ENCODE results near the gene ENO2. TPM values are rescaled to one million over a fixed set of nuclear protein-coding genes. Genes with fewer than 3 reads are reported as not detected.

ENO2 gene
- total and polyA plus RNA-seq, 11 donors, result 4.6 to 30.9 (median 11.6) TPM

- 1 to 2% (median 1%) methylated on average over 38 to 80 of the region's 80 CpGs for WGBS, 4 donors
- intact Hi-C loops (cut with DNase I), result loop anchor here in 3 of 10 donors (2.0 to 5.0 kb wide), 2 partner anchors 13 to 65 kb away; partner anchors contain the start of gene SPSB2 (in 1 of the 3)
- Histone ChIP-seq H3K4me1 (peaks cover 3 to 82% (median 51%) of the 10 kb centered on the region in 12 donors), H3K4me3 (peak overlapping the region; percentile 27 to 88 (median 73)), H3K9me3 (no peaks in the 10 kb centered on the region), H3K36me3 (peaks cover 0 to 62% (median 50%) of the 10 kb centered on the region in 9 donors), H3K27ac (peak overlapping the region; percentile 86 to 98 (median 94)), H3K27me3 (no peaks in the 10 kb centered on the region)
- ATAC-seq (peak; percentile 87 to 91 (median 88)), DNase-seq (peak; percentile 93 to 96 (median 95))
- TF ChIP-seq CTCF (IDR thresholded peaks at IDR 0.05) (peak; percentile 89 to 100 (median 96)), POLR2A (IDR thresholded peaks at IDR 0.05) (peak in 1 of 2 donors; percentile 79)
These were observed 23.3 kb downstream of the ENO2 start for GRCh38 chr12:6937481-6938352.

GRCh38 chr12:6938353-6939190, 24.2 kb downstream of the ENO2 start:
- H3K4me1 ChIP-seq, result peaks cover 3 to 80% (median 50%) of the 10 kb centered on the region in 12 donors
- 73 to 84% (median 80%) methylated on average over 16 to 32 of the region's 32 CpGs for WGBS, 4 donors

GRCh38 chr12:6939191-6939540, 24.8 kb downstream of the ENO2 start:
- Histone ChIP-seq H3K27me3 (no peaks in the 10 kb centered on the region), H3K27ac (peak overlapping the region in 3 of 12 donors; percentile 87 to 98 (median 96)), H3K9me3 (no peaks in the 10 kb centered on the region), H3K36me3 (peaks cover 0 to 52% (median 38%) of the 10 kb centered on the region in 9 donors), H3K4me3 (no peak overlapping the region), H3K4me1 (peaks cover 3 to 74% (median 44%) of the 10 kb centered on the region in 12 donors)
- no peak for ATAC-seq
- no peak for DNase-seq
- intact Hi-C loops (cut with DNase I), result loop anchor here in 3 of 10 donors (2.0 to 5.0 kb wide), 2 partner anchors 14 to 67 kb away; partner anchors contain the start of gene SPSB2 (in 1 of the 3)
- 65 to 85% (median 72%) methylated on average over 2 of the region's 2 CpGs for WGBS, 4 donors
- no peak for TF ChIP-seq POLR2A (IDR thresholded peaks at IDR 0.05)
- no peak for TF ChIP-seq CTCF (IDR thresholded peaks at IDR 0.05)

More at GRCh38 chr12:6938353-6939190, 24.2 kb downstream of the ENO2 start:
- peaks cover 0 to 54% (median 43%) of the 10 kb centered on the region in 9 donors for H3K36me3 ChIP-seq
- TF ChIP-seq POLR2A (IDR thresholded peaks at IDR 0.05) (no peak), CTCF (IDR thresholded peaks at IDR 0.05) (peak in 2 of 12 donors; percentile 1 to 3)
- DNase-seq (peak in 1 of 5 donors; percentile 67), ATAC-seq (peak in 1 of 4 donors; percentile 2)
- H3K27ac ChIP-seq, result peak overlapping the region in 11 of 12 donors; percentile 32 to 98 (median 94)
- H3K27me3 ChIP-seq, result no peaks in the 10 kb centered on the region
- intact Hi-C loops (cut with DNase I), result loop anchor here in 3 of 10 donors (2.0 to 5.0 kb wide), 2 partner anchors 14 to 66 kb away; partner anchors contain the start of gene SPSB2 (in 1 of the 3)
- H3K9me3 ChIP-seq, result no peaks in the 10 kb centered on the region
- peak overlapping the region in 11 of 12 donors; percentile 60 to 88 (median 74) for H3K4me3 ChIP-seq
